Endothelial cell of umbilical vein (primary cell): ENCODE results near the gene ARHGEF10L. TPM values are rescaled to one million over a fixed set of nuclear protein-coding genes. Genes with fewer than 3 reads are reported as not detected.

Source experiments
- BruUV-seq: library from RNA; stranded (reverse); fragments of 400-500 nt; replicated peaks from 2 replicates; lab custom pipeline; 2021; lab: Mats Ljungman, UMichigan
- CTCF ChIA-PET: fragments of 300-600, 350-600 bp; sonication (Branson Sonifier 250); formaldehyde crosslinking; loops from one replicate; lab custom pipeline; 2021; ENCODE audit warnings: antibody characterized with exemption, inconsistent platforms; lab: Charles Lee
- POLR2A ChIA-PET: fragments of 300-600, 350-600 bp; sonication (Branson Sonifier 250); formaldehyde crosslinking; loops from one replicate; lab custom pipeline; 2021; ENCODE audit warnings: antibody characterized with exemption, inconsistent platforms; lab: Charles Lee
- DNase-seq: peaks from one replicate; pipeline ENCODE4 v3.0.0-alpha.2; 2011; ENCODE audit warnings: low read depth, low spot score
- FAIRE-seq: peaks from 2 replicates; lab custom pipeline; 2011; peaks lifted over from hg19 to GRCh38; lab: Jason Lieb, UNC
- H2AFZ ChIP-seq: 2 replicates; pipeline ENCODE4 v1.6.0; 2012; ENCODE audit warnings: low read depth, low read length, control low read depth, inconsistent platforms
- H3K27ac ChIP-seq: 2 replicates; pipeline ENCODE4 v1.5.1; 2011; ENCODE audit warnings: low read depth, mild to moderate bottlenecking, control low read depth, low read length, moderate library complexity; ENCODE audit not compliant: insufficient read depth
- H3K27me3 ChIP-seq, 2 experiments: 2 replicates each; pipeline versions ENCODE4 v1.6.0 to v1.6.1; 2011; ENCODE audit warnings: low read length in 2 of 2, mixed read lengths in 1 of 2; ENCODE audit not compliant: control insufficient read depth in 2 of 2, insufficient read depth in 2 of 2
- H3K36me3 ChIP-seq, 2 experiments: 2 replicates in 1 of 2; 3 replicates in 1 of 2; pipeline ENCODE4 v1.5.1; 2011; ENCODE audit warnings: low read length in 2 of 2, mild to moderate bottlenecking in 1 of 2, moderate library complexity in 1 of 2; ENCODE audit not compliant: control insufficient read depth in 2 of 2, insufficient read depth in 2 of 2; ENCODE audit errors: extremely low read depth in 1 of 2
- H3K4me1 ChIP-seq: 3 replicates; pipeline ENCODE4 v1.5.1; 2011; ENCODE audit warnings: mild to moderate bottlenecking, low read length; ENCODE audit not compliant: control insufficient read depth, insufficient read depth; ENCODE audit errors: extremely low read depth
- H3K4me2 ChIP-seq: 2 replicates; pipeline ENCODE4 v1.6.1; 2011; ENCODE audit warnings: low read length, control low read depth, mixed read lengths; ENCODE audit not compliant: insufficient read depth
- H3K4me3 ChIP-seq, 3 experiments: fragments of 200-600 bp in 1 of 3; sonication (generic), shearing (Covaris generic) in 1 of 3; replicated peaks in 1 of 3; 2 replicates each; pipeline ENCODE4 v1.5.1; 2011 to 2016; ENCODE audit warnings: control low read depth in 3 of 3, low read length in 3 of 3, mild to moderate bottlenecking in 2 of 3, inconsistent platforms in 1 of 3, low read depth in 1 of 3, moderate library complexity in 1 of 3; ENCODE audit not compliant: insufficient read depth in 1 of 3
- H3K79me2 ChIP-seq: 2 replicates; pipeline ENCODE4 v1.6.0; 2012; ENCODE audit warnings: low read length, inconsistent platforms; ENCODE audit not compliant: control insufficient read depth, insufficient read depth
- H3K9ac ChIP-seq: replicated peaks from 2 replicates; pipeline ENCODE3; 2011; ENCODE audit warnings: low read length, control low read depth; ENCODE audit not compliant: insufficient read depth; ENCODE audit errors: extremely low read depth
- H3K9me1 ChIP-seq: replicated peaks from 3 replicates; pipeline ENCODE4 v1.6.0; 2011; ENCODE audit warnings: mild to moderate bottlenecking, low read length; ENCODE audit not compliant: control insufficient read depth, insufficient read depth; ENCODE audit errors: extremely low read depth
- H3K9me3 ChIP-seq: replicated peaks from 2 replicates; pipeline ENCODE4 v1.5.1; 2012; ENCODE audit warnings: low read length, inconsistent platforms; ENCODE audit not compliant: control insufficient read depth, insufficient read depth
- H4K20me1 ChIP-seq: replicated peaks from 2 replicates; pipeline ENCODE3; 2011; ENCODE audit warnings: mild to moderate bottlenecking, low read length; ENCODE audit not compliant: control insufficient read depth, insufficient read depth; ENCODE audit errors: extremely low read depth
- CTCF ChIP-seq, 2 donors: IDR thresholded peaks; 1 replicate in 1 of 2; 2 replicates in 1 of 2; pipeline ENCODE4 v1.5.1; 2011; ENCODE audit warnings: low read length in 2 of 2, mild to moderate bottlenecking in 2 of 2, moderate library complexity in 2 of 2, control low read depth in 1 of 2, inconsistent platforms in 1 of 2, low read depth in 1 of 2; ENCODE audit not compliant: insufficient read depth in 1 of 2; ENCODE audit errors: extremely low read depth in 1 of 2
- EZH2 ChIP-seq: IDR thresholded peaks from 2 replicates; pipeline ENCODE4 v1.6.1; 2012; ENCODE audit warnings: borderline replicate concordance, low read depth, mild to moderate bottlenecking, moderate library complexity, low read length, inconsistent platforms; ENCODE audit not compliant: severe bottlenecking
- FOS ChIP-seq: IDR thresholded peaks from 2 replicates; pipeline ENCODE4 v1.6.1; 2011; ENCODE audit warnings: mild to moderate bottlenecking, low read length, moderate library complexity, borderline replicate concordance; ENCODE audit not compliant: insufficient read depth
- GATA2 ChIP-seq: IDR thresholded peaks from 2 replicates; pipeline ENCODE4 v1.7.0; 2011; ENCODE audit warnings: low read depth, mild to moderate bottlenecking, moderate library complexity, mixed read lengths, low read length; ENCODE audit not compliant: insufficient read length, insufficient read depth
- JUN ChIP-seq: IDR thresholded peaks from 2 replicates; pipeline ENCODE4 v1.6.1; 2011; ENCODE audit warnings: borderline replicate concordance, low read depth; ENCODE audit not compliant: insufficient read length, insufficient read depth
- MAX ChIP-seq: IDR thresholded peaks from 2 replicates; pipeline ENCODE4 v1.6.1; 2011; ENCODE audit not compliant: insufficient read depth, insufficient read length
- MYC ChIP-seq: IDR thresholded peaks from one replicate; pipeline ENCODE4 v1.6.1; 2011; ENCODE audit warnings: mild to moderate bottlenecking, low read depth, low read length
- POLR2A ChIP-seq: IDR thresholded peaks from 2 replicates; pipeline ENCODE4 v1.6.1; 2012; ENCODE audit warnings: low read depth, mild to moderate bottlenecking, control low read depth, low read length
- POLR2AphosphoS5 ChIP-seq: IDR thresholded peaks from 2 replicates; pipeline ENCODE4 v1.6.1; 2012; ENCODE audit warnings: low read depth, mild to moderate bottlenecking, control low read depth, low read length, moderate library complexity; ENCODE audit not compliant: insufficient read depth
- dilution Hi-C: fragments of 300-500 bp; cut with MboI; formaldehyde crosslinking; loops from one replicate; pipeline ENCODE4 v1.15.0; 2019; ENCODE audit warnings: low sequenced_read_pairs; ENCODE audit not compliant: extremely low pct_ligation_motif_present
- intact Hi-C: fragments of 100-400 bp; cut with micrococcal nuclease; formaldehyde crosslinking; loops from one replicate; pipeline ENCODE4 v1.10.0; 2022
- polyA plus RNA-seq, 4 experiments: library from polyadenylated mRNA; depleted of rRNA in 3 of 4; stranded (reverse) in 3 of 4; unstranded in 1 of 4; fragments of >200 nt; gene quantifications; 2 replicates each; pipeline versions ENCODE4 v1.2.1 to v1.2.3, GENCODE V29; 2011 to 2012; ENCODE audit warnings: missing spikeins in 1 of 4
- total RNA-seq: library from RNA; stranded (reverse); gene quantifications from 2 replicates; pipeline ENCODE4 v1.2.3, GENCODE V29; 2021

Gene ARHGEF10L
- total and polyA plus RNA-seq, 2 donors (not counting 3 experiments of a cell fraction or from before 2014, with no cell fraction given) = 1.9 to 5.2 TPM

GRCh38 chr1:17582124-17582774, 42.8 kb downstream of the ARHGEF10L start:
- ChIA-PET CTCF (interaction anchor here (1.0 to 2.0 kb wide), 3 partner anchors 8 to 80 kb away, joined by 3 to 15 read pairs (median 7); no protein-coding TSS in a partner anchor), POLR2A (no interaction called here)
- H3K36me3 ChIP-seq = no peaks in the 10 kb centered on the region
- H3K4me1 ChIP-seq = no peaks in the 10 kb centered on the region
- no peak overlapping the region for H2AFZ ChIP-seq
- H3K79me2 ChIP-seq = no peaks in the 10 kb centered on the region
- H3K4me3 ChIP-seq = no peak overlapping the region
- TF ChIP-seq GATA2 (no peak), MAX (no peak), CTCF (IDR thresholded peaks at IDR 0.05; ENCODE audit: extremely low read depth in 1 of 2, insufficient read depth in 1 of 2, low read depth in 1 of 2, low read length in 2 of 2) (no peak), POLR2A (no peak), POLR2AphosphoS5 (no peak), EZH2 (no peak), MYC (no peak), JUN (no peak), FOS (no peak)
- H3K9me3 ChIP-seq = no peaks in the 10 kb centered on the region
- H3K9me1 ChIP-seq = no peaks in the 10 kb centered on the region
- intact Hi-C loops = no loop called here
- no peaks in the 10 kb centered on the region for H3K27me3 ChIP-seq
- no peak for DNase-seq
- dilution Hi-C loops = no loop called here
- no peaks in the 10 kb centered on the region for H4K20me1 ChIP-seq
- no peak overlapping the region for H3K27ac ChIP-seq
- BruUV-seq = no TSS peak
- no peak for FAIRE-seq
- H3K9ac ChIP-seq = no peak overlapping the region
- no peak overlapping the region for H3K4me2 ChIP-seq
